Stimulated activated CD4-positive, alpha-beta T cell treated with anti-CD3 and anti-CD28 coated beads, Interleukin-4, amount 100 ng/mL, for 1 hour (primary cell): ENCODE results near the gene ACOXL.
A peak's percentile ranks its signal among the peaks of the same experiment; 100 is the strongest.
"Not testable (repeated sequence)": the region's sequence is repeated elsewhere in the genome, so short reads cannot be mapped to it uniquely, and the experiment has no call there.

Experiments used
- DNase-seq: peaks from one replicate; pipeline ENCODE4 v3.0.0-alpha.2; 2020

The ACOXL gene

DNA sequence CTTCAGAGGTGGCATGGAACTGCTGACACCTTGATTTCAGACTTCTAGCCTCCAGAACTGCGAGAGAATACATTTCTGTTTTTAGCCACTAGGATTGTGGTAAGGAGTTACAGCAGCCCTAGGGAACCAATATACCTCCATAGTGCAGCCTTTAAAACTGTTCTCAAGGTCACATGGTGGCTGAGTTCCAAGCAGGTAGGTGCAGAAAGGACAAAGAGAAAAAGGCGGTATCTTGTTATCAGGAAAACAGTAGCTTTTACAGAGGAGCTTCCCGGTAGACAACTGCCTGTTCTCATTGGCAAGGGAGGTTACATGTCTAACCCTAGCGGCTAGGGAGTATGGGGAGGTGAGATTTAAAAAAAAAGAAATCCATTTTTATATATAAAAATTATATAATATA lies 292.1 kb downstream of the ACOXL start:
- DNase-seq, result no peak

DNA sequence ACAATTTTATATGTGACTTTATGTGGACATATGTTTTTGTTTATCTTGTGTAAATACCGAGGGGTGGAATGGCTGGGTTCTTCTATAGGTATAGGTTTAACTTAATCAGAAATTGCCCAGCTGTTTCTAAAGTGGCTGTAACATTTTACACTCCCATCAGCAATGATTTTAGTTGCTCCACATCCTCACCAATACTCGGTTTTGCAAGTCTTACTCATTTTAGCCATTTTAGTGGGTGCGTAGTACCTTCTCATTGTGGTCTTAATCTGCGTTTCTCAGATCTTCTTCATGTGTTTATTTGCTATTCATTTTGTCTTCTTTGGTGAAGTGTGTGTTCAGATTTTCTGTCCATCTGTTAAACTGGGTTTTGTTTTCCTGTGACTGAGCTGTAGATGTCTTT lies 292.9 kb downstream of the ACOXL start:
- no peak for DNase-seq

GRCh38 chr2:111028720-111029119 lies 296.3 kb downstream of the ACOXL start:
- no peak for DNase-seq

DNA sequence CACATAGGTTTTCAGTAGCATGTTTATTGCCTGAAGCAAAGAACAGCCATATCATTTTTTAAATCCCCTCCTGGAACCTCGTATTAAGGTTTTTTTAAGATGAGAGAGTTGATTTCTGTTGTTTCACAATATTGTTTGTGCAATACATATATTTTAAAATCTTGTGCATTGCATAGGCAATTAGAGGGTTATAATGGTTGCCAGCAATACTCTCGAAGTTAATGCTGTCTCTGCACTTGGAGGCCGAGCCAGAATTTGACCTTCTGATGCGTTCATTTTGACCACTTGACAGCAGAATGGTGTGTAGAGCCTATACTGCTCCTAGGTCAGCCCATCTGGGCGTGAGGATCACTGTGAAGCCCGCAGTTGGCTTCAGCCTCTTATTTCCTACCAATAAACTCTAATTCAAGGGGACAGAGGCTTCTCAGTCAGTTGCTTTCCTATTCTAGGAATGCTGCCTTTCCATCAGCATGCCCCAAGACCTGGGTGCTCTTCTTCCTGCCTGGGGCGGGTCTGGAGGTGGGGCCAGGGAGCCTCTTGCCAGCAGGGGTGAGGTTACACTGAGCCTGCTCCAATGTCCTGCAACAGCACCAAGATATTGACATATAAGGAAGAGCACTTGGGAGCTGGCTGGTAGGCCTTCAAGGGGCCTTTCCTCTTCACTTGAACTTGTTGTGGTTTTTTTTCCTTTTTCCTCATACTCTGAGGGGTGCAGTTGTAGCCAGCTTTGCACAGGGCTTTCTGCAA lies 297.0 kb downstream of the ACOXL start:
- DNase-seq, result no peak

DNA sequence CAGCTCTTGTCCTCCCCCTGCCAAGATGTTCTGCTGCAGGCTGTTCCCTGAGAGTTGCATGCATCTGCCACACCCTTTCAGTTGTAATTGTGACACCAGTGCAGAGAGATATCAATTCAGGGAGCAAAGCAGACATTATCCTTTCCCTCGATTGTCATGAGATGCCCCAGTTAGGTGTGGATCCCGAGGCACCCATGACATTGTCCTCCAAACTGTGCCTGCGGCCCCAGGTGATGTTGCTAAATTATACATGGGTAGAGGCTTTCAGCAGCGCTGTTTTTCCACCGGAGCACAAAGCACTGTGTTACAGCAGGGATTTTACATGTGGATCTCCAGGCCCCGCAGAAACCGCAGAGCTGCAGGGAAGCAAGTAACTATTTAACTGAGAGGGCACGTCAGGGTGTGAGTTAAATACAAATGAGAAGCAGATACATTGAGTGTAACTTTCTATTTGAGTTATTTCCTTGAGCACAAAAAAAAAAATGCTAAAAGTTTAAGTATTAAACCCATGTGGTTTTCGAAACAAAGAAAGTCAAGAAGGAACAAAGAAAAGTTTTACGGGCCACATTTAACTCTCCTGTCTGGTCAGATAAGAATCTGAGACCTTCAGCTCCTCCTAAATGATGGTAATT lies 298.0 kb downstream of the ACOXL start:
- no peak for DNase-seq

DNA sequence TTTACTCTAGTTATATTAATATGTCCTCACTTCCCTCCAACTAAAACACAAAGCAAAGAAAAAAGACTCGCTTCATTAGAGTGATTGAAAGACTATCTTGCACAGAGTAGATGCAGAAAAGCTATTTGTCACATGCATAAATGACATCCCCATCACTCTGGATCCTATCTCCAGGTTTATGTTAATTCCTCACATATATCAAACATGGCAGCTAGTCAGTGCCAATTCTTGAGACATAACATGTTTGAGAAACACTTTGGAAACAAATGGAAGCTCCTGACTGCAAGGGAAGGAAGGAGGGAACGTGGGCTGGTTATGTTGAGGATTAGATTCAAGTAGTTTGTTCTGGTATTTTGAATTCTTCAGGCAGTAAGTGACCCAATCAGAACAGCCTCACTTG lies 298.6 kb downstream of the ACOXL start:
- no peak for DNase-seq

DNA sequence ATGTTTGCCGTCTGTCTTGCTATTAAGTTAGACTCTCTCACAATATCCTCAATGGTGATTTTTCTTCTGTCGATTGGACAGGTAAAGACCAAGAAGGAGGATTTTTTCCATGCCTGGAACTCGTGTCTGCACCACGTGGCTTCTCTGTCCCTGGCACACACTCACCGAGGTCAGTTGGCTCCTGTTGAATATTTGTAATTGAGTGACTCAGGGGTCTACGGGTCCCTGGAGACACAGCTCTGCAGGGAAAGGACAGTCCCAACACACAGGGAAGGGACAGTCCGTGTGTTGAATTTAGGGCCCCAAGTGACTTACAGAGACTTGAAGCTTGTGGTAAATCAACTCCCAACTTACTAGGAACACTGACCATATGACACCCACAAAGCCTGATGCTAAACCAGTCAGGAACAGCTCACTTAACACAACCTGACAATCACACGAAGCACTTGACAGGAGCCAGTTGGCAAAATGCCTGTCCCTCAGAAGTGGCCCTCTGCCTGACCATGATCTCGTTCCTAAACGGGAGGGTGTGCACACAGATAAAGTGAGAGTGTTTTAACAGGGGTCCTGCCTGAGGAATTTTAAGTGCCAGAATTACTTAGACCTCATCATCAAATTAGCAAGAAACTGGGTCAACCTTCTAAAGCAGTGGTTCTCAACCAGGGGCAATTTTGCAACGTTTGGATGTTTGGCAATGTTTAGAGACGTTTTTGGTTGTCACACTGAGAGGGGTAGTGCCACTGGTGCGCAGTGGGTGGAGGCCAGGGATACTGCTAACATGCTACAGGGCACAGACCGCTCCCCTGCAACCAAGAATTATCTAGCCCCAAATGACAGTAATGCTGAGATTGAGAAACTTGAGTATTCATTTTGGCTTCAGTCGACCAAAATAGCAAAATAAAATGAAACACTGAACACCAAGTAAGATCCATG lies 299.4 kb downstream of the ACOXL start:
- no peak for DNase-seq

DNA sequence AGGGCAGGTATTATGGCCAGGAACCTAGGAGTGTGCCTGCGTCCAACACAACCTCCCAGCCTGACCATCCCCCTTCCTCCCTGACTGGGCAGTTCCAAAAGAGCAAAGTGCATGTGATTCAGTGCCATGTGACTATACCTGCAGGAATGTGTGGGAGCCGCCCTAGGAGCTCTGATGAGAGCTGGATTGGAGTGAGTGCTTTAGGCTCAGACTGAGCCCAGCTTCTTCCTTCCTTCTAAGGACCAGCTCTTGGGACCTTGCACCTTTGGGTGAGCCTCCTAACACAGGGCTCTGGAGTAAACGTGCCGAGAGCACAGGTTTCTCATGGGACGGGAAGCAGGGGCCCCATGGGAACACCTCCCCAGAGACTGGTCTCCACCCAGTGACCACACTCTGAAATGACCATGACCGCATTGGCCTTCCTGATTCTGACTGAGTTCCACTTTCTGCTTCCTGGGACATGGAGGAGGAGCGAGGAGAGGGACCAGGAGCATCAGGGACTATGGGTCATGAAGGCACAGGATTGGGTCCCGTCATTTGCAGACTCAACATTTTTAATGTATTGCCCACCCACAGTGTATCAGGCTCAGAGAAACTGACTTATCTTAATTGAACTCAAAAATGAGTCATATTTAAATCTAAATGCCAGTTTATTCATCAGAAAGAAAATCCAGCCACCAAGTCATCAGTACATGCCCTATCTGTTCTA lies 300.5 kb downstream of the ACOXL start:
- DNase-seq, result no peak

DNA sequence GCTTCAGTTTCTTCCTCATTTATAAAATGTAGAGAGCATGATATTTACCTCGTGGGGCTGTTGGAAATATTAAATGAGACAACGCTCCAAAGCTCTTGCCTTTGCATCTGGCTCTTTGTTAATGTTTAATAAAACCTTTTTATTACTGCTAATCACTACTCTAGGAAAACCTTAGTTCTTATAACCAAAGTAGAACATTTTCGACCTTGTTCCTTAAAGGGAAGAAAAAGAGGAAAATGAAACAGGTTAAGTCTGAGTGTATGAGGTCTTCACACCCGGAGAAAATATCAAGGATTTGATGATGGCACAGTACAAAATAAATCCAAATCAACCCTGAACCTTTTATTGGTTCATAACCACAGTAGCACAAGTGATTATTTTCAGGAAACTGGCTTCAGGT lies 301.8 kb downstream of the ACOXL start:
- no peak for DNase-seq

DNA sequence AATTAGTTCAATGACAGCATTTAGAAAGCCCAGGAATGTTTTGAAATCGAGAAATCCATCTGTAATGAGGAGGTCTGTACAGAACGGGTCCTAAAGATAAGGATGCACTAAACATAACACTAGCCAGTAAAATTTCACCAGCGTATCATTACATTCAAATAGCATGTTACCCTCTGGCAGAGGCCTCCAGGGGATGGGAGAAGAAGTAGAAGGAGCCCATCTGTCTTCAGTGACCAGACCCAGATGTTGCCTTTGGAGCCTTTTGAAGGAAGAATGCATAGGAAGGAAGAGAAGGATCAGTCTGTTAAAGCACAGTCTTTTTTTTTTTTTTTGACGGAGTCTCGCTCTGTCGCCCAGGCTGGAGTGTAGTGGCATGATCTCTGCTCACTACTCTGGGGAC lies 302.2 kb downstream of the ACOXL start:
- DNase-seq, result no peak

GRCh38 chr2:111035830-111036441 lies 303.6 kb downstream of the ACOXL start:
- DNase-seq, result no peak

GRCh38 chr2:111037128-111037527 lies 304.8 kb downstream of the ACOXL start:
- no peak for DNase-seq

DNA sequence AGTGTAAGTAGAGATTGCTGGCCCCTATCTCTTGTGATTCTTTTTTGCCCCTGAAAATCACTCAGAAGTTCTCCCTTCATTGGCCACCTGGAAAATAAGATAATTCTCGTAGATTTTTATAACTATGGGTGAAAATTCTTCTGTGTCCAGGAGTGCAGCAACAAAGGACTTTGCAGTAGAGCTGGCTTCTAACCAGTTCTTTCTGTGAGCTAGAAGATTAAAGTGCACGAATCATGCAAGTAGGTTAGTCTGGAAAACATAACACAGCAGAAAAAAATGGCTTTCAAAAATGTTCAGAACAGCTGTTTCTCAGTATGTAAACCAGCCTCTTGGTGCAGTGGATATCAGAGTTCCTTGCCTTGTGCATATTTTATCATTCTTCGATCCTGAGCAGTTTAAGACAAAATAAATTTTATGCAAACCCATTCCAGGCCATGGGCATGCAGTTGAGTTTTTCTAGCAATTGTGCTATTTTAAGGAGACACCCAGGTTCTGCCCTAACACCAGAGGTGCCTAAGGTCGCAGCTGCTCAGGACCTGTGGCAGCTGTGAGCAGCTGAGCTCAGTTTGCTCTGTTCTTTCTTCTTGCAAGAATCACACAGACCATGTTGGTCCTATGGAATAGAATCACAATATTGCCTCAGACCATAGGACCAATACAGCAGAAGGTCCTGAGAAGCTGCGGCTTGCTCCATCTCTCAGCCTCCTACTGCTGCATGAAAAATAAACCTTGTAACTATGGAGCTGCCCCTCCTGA lies 307.4 kb downstream of the ACOXL start:
- no peak for DNase-seq

- no peak for DNase-seq
Observed at GRCh38 chr2:111041398-111042202, 309.2 kb downstream of the ACOXL start.

DNA sequence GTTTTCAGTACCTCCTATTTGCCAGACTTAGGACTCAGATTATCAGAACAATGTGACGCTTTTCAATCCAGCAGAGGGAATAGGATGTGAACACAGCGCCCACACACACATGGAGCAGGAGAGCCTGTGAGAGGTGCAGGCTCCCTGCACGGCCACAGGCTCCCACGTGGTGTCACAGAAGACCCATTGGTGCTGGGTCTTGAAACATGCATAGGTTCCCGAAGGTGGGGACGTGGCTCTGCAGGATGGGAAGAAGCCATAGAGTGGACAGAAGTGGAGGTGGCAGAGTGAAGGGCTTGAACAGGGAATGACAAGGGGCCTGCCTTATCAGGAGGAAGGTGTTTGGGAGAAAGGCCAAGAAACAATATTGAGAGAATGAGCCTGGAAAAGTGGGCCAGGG lies 309.9 kb downstream of the ACOXL start:
- DNase-seq, result no peak

DNA sequence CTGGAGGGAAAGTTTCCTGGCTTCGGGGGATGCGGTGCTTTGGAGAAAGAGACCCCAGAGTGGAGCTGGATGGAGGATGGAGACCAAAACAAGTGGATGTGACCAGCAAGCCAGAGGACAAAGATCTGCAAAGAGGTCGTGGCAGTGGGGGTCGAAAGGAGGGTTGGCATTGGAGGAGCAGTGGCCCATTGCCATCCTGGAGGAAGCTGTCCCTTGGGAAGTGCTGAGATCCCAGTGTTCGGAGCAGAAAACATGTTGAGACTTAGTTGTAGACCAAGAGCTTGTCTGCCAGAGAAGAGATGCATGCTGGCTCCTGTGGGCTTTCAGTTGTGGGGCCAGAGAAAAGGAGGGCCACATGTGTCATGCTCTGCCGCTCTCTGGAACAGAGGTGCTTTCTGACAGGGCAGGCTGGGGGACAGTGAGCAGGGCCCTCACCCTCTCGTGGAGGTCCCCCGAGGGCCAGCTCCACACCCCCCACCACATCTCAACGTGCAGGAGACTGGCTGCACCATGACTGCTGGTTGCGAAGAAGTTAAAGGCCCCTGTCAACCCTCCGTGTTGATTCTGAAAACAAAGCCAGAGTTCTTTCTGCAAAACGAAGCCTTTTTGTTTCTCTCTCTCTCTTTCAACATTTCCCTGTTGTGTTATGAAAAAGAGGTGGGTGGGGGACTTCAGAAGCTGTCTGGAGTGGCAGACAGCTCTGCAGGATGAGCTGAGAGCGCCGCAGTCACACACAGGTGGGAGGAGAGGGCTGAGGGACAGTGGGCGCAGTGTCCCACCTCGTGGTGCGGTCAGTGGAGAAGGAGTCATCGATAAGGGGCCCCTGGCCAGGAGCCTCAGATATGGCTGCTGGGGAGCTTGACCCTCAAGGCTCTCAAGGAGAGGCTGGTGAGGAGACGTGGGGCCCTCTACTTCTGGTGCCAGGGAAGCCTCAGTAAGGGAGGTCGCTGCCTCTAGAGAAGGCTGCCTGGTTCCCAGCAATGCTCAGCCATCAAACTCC lies 310.7 kb downstream of the ACOXL start:
- DNase-seq, result peak; percentile 46

- no peak for DNase-seq
Observed at GRCh38 chr2:111044066-111044465, 311.7 kb downstream of the ACOXL start.

DNA sequence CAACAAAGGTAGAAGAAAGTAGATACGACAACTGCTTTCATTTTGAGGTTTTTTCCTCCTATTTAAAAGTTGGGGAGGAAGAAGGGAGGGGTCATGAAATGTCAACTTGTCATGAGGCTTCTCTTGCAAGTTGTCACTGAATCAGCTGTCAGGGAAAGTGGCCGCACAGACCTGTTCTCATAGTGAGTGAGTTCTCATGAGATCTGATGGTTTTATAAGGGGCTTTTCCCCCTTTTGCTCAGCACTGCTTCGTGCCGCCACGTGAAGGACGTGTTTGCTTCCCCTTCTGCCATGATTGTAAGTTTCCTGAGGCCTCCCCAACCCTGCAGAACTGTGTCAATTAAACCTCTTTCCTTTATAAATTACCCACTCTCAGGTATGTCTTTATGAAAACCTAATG lies 312.9 kb downstream of the ACOXL start:
- DNase-seq, result not testable (repeated sequence)

- DNase-seq, result no peak
Observed at GRCh38 chr2:111045771-111046444, 313.5 kb downstream of the ACOXL start.
